K562 (cell line): ENCODE results near the gene CACNA1S. TPM values are rescaled to one million over a fixed set of nuclear protein-coding genes. Genes with fewer than 3 reads are reported as not detected.
A peak's percentile ranks its signal among the peaks of the same experiment; 100 is the strongest.

Experiments
- ATAC-seq: fragments of 200-7000 bp; cut with Tn5 transposase; 3 replicates; pipeline ENCODE4 v1.9.1; 2020; ENCODE audit warnings: moderate library complexity
- BruUV-seq: library from RNA; stranded (reverse); fragments of 400-500 nt; replicated peaks from 2 replicates; lab custom pipeline; 2021; lab: Mats Ljungman, UMichigan
- CTCF ChIA-PET: fragments of 300-600 bp; formaldehyde crosslinking; extraction: SDS; loops from one replicate; lab custom pipeline; 2021; ENCODE audit warnings: low intra/inter-chr PET ratio; lab: Yijun Ruan, JAX
- POLR2A ChIA-PET: fragments of 300-600, 350-650 bp; sonication (Branson Sonifier 250); formaldehyde crosslinking; extraction: SDS; loops from one replicate; lab custom pipeline; 2021; ENCODE audit warnings: antibody characterized with exemption, inconsistent platforms; lab: Yijun Ruan, JAX
- DNase-seq, 4 experiments: peaks; one replicate each; pipeline versions ENCODE4 v3.0.0 to v3.0.0-alpha.2; 2011 to 2018; ENCODE audit warnings: low spot score in 3 of 4, mixed read lengths in 3 of 4; ENCODE audit errors: extremely low read depth in 1 of 4
- FAIRE-seq: peaks from 2 replicates; lab custom pipeline; 2011; peaks lifted over from hg19 to GRCh38; lab: Jason Lieb, UNC
- H2AFZ ChIP-seq: 2 replicates; pipeline ENCODE4 v1.6.0; 2011; ENCODE audit warnings: low read depth, low read length, control low read depth, inconsistent platforms
- H3K27ac ChIP-seq: fragments of 200-600 bp; 3 replicates; pipeline ENCODE4 v1.8.0; 2011; ENCODE audit warnings: low read depth, mild to moderate bottlenecking, control low read depth, inconsistent platforms, low read length, moderate library complexity, mixed read lengths; ENCODE audit errors: extremely low read depth
- H3K27me3 ChIP-seq, 2 experiments: fragments of 300-600 bp in 1 of 2; 2 replicates in 1 of 2; 3 replicates in 1 of 2; pipeline versions ENCODE4 v1.6.0 to v1.8.0; 2011; ENCODE audit warnings: inconsistent platforms in 2 of 2, low read length in 2 of 2, mild to moderate bottlenecking in 1 of 2, mixed read lengths in 1 of 2, moderate library complexity in 1 of 2; ENCODE audit not compliant: control insufficient read depth in 2 of 2, insufficient read depth in 2 of 2
- H3K36me3 ChIP-seq: fragments of 300-600 bp; 3 replicates; pipeline ENCODE4 v1.8.0; 2011; ENCODE audit warnings: mild to moderate bottlenecking, low read length, inconsistent platforms; ENCODE audit not compliant: control insufficient read depth, insufficient read depth
- H3K4me1 ChIP-seq, 2 experiments: fragments of 200-600 bp in 1 of 2; replicated peaks in 1 of 2; 2 replicates in 1 of 2; 3 replicates in 1 of 2; pipeline versions ENCODE4 v1.5.1 to v1.8.0; 2011; ENCODE audit warnings: inconsistent platforms in 2 of 2, low read length in 2 of 2, mild to moderate bottlenecking in 1 of 2, mixed read lengths in 1 of 2, moderate library complexity in 1 of 2; ENCODE audit not compliant: control insufficient read depth in 2 of 2, insufficient read depth in 2 of 2
- H3K4me2 ChIP-seq: 2 replicates; pipeline ENCODE4 v1.6.1; 2011; ENCODE audit warnings: low read length, control low read depth, inconsistent platforms, mixed read lengths; ENCODE audit not compliant: insufficient read depth
- H3K4me3 ChIP-seq: fragments of 200-600 bp; sonication (generic), shearing (Covaris generic); 2 replicates; pipeline ENCODE4 v1.5.1; 2016; ENCODE audit warnings: control low read depth, inconsistent platforms
- H3K79me2 ChIP-seq: fragments of 200-600 bp; 3 replicates; pipeline ENCODE4 v1.8.0; 2011; ENCODE audit warnings: low read length, inconsistent platforms; ENCODE audit not compliant: control insufficient read depth, insufficient read depth
- H3K9ac ChIP-seq, 2 experiments: 2 replicates each; pipeline versions ENCODE4 v1.6.0 to v1.6.1; 2011; ENCODE audit warnings: low read depth in 2 of 2, low read length in 2 of 2, control low read depth in 1 of 2, inconsistent platforms in 1 of 2, mild to moderate bottlenecking in 1 of 2, mixed read lengths in 1 of 2; ENCODE audit not compliant: insufficient read depth in 1 of 2
- H3K9me1 ChIP-seq: one replicate; pipeline ENCODE4 v1.6.0; 2011; ENCODE audit warnings: inconsistent platforms, mild to moderate bottlenecking, low read length, moderate library complexity; ENCODE audit not compliant: control insufficient read depth, insufficient read depth
- H3K9me3 ChIP-seq: replicated peaks from 2 replicates; pipeline ENCODE4 v1.5.1; 2011; ENCODE audit warnings: low read depth, low read length, inconsistent platforms; ENCODE audit not compliant: control insufficient read depth, insufficient read depth
- H4K20me1 ChIP-seq: replicated peaks from 2 replicates; pipeline ENCODE4 v1.6.1; 2011; ENCODE audit warnings: low read length, inconsistent platforms, mixed read lengths; ENCODE audit not compliant: control insufficient read depth, insufficient read depth
- IRF2 ChIP-seq: sonication (generic); formaldehyde crosslinking; IDR thresholded peaks from 2 replicates; pipeline ENCODE4 v1.8.1; 2022; ENCODE audit warnings: mild to moderate bottlenecking, missing genetic modification reagents
- MCM7 ChIP-seq, 2 experiments: fragments of 450-650 bp; IDR thresholded peaks; 2 replicates each; pipeline ENCODE4 v1.6.1; 2016 to 2018
- MTA2 ChIP-seq: fragments of 450-650 bp; IDR thresholded peaks from 2 replicates; pipeline ENCODE4 v1.6.1; 2016; ENCODE audit warnings: low read depth
- RFX1 ChIP-seq: fragments of 450-650 bp; IDR thresholded peaks from 2 replicates; pipeline ENCODE4 v1.6.1; 2016; ENCODE audit warnings: mild to moderate bottlenecking, moderate library complexity
- WGBS: fragments of 100-300 bp; shearing (Covaris generic); methylation state at CpG from one replicate; pipeline ENCODE4 v1.1.6; 2016; ENCODE audit warnings: low coverage, mixed read lengths; ENCODE audit not compliant: insufficient coverage; ENCODE audit errors: missing lambda C conversion rate; 5-methylcytosine and 5-hydroxymethylcytosine counted together
- in situ Hi-C: fragments of 300-500 bp; cut with MboI; formaldehyde crosslinking; loops from 4 replicates; pipeline ENCODE4 v1.15.0; 2018; ENCODE audit warnings: inconsistent platforms, mixed read lengths
- intact Hi-C: fragments of 100-400 bp; cut with micrococcal nuclease; formaldehyde crosslinking; loops from 2 replicates; pipeline ENCODE4 v1.14.2; 2022
- polyA plus RNA-seq, 8 experiments: library from polyadenylated mRNA; depleted of rRNA in 4 of 8; stranded (reverse) in 5 of 8; unstranded in 3 of 8; fragments of >200 nt; fragmentation: Nextera tagmentation in 2 of 8; fragmentation: Illumina TruSeq in 1 of 8; extraction: Ambion mirVana in 2 of 8; extraction: Trizol in 1 of 8; gene quantifications; 2 replicates each; pipeline versions ENCODE4 v1.2.1 to v1.2.3, GENCODE V29; 2011 to 2014; ENCODE audit warnings: inconsistent platforms in 1 of 8, missing spikeins in 1 of 8
- total RNA-seq, 7 experiments: library from RNA; depleted of rRNA in 6 of 7; stranded (reverse); fragments of >200 nt in 6 of 7; fragmentation: Illumina TruSeq in 2 of 7; extraction: Trizol in 2 of 7; gene quantifications; 2 replicates each; pipeline versions ENCODE4 v1.2.1 to v1.2.3, GENCODE V29; 2011 to 2021; ENCODE audit warnings: low replicate concordance in 1 of 7
- TF ChIP-seq, protein P1 (sequence below): sonication (generic); formaldehyde crosslinking; IDR thresholded peaks from 2 replicates; pipeline ENCODE4 v1.8.1; 2023; ENCODE audit warnings: mild to moderate bottlenecking, missing genetic modification reagents
- TF ChIP-seq, protein P2 (sequence below): fragments of 450-650 bp; IDR thresholded peaks from 2 replicates; pipeline ENCODE4 v1.6.1; 2016; ENCODE audit warnings: borderline replicate concordance

The CACNA1S gene
- total and polyA plus RNA-seq, 9 of the 15 experiments (the other 6 are each of a cell fraction or from before 2014, with no cell fraction given), result not detected

DNA sequence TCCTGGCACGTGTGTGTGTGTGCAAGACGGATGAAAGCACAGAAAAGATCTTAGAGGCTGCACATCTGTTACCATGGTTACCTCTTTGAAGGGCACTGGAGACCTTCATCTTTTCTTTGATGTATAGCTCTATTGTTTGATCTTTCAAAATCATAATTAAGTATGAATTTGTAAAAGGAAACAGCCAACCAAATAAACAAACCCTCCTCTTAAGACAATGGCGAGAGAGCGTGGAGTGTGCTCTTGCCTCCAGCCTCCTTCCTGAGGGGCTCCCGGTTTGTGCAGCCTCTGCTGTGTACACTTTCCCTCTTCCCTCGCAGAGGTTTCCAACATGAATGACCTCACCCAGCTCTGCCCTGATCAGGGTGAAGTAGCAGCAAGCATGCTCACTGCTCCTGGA, 27.9 kb downstream of the CACNA1S start:
- ChIA-PET CTCF (interaction anchor here (0.6 kb wide), 1 partner anchor 139 kb away, joined by 3 read pairs; no protein-coding TSS in a partner anchor), POLR2A (interaction anchor here (1.2 to 1.5 kb wide), 2 partner anchors 9 to 10 kb away, joined by 3 read pairs; no protein-coding TSS in a partner anchor)
- Histone ChIP-seq H4K20me1 (peaks cover 6% of the 10 kb centered on the region), H3K4me1 (no peaks in the 10 kb centered on the region), H3K9me3 (no peaks in the 10 kb centered on the region), H3K79me2 (no peaks in the 10 kb centered on the region), H3K27ac (no peak overlapping the region), H2AFZ (no peak overlapping the region), H3K9me1 (no peaks in the 10 kb centered on the region), H3K9ac (no peak overlapping the region), H3K27me3 (peaks cover 30 to 66% of the 10 kb centered on the region in 2 experiments), H3K36me3 (no peaks in the 10 kb centered on the region), H3K4me2 (no peak overlapping the region), H3K4me3 (no peak overlapping the region)
- ATAC-seq (no peak), DNase-seq (no peak), FAIRE-seq (no peak)
- WGBS, result 4% methylated on average over 6 of the region's 6 CpGs
- in situ Hi-C loops, result no loop called here
- no TSS peak for BruUV-seq
- peak; percentile 89 for TF ChIP-seq RFX1
- TF ChIP-seq MCM7 (IDR thresholded peaks at IDR 0.05), result no peak
- TF ChIP-seq IRF2, result no peak
- TF ChIP-seq, protein P1, sequence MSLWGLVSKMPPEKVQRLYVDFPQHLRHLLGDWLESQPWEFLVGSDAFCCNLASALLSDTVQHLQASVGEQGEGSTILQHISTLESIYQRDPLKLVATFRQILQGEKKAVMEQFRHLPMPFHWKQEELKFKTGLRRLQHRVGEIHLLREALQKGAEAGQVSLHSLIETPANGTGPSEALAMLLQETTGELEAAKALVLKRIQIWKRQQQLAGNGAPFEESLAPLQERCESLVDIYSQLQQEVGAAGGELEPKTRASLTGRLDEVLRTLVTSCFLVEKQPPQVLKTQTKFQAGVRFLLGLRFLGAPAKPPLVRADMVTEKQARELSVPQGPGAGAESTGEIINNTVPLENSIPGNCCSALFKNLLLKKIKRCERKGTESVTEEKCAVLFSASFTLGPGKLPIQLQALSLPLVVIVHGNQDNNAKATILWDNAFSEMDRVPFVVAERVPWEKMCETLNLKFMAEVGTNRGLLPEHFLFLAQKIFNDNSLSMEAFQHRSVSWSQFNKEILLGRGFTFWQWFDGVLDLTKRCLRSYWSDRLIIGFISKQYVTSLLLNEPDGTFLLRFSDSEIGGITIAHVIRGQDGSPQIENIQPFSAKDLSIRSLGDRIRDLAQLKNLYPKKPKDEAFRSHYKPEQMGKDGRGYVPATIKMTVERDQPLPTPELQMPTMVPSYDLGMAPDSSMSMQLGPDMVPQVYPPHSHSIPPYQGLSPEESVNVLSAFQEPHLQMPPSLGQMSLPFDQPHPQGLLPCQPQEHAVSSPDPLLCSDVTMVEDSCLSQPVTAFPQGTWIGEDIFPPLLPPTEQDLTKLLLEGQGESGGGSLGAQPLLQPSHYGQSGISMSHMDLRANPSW (CRISPR knock-in tag), result no peak
- TF ChIP-seq, protein P2, sequence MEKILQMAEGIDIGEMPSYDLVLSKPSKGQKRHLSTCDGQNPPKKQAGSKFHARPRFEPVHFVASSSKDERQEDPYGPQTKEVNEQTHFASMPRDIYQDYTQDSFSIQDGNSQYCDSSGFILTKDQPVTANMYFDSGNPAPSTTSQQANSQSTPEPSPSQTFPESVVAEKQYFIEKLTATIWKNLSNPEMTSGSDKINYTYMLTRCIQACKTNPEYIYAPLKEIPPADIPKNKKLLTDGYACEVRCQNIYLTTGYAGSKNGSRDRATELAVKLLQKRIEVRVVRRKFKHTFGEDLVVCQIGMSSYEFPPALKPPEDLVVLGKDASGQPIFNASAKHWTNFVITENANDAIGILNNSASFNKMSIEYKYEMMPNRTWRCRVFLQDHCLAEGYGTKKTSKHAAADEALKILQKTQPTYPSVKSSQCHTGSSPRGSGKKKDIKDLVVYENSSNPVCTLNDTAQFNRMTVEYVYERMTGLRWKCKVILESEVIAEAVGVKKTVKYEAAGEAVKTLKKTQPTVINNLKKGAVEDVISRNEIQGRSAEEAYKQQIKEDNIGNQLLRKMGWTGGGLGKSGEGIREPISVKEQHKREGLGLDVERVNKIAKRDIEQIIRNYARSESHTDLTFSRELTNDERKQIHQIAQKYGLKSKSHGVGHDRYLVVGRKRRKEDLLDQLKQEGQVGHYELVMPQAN, result no peak
- TF ChIP-seq MTA2, result no peak
- intact Hi-C loops, result loop anchor here (10.0 kb wide), 1 partner anchor 101 kb away; no protein-coding TSS in a partner anchor
